GM12891 (cell line): ENCODE results near the gene FREY1.

ENCODE experiments used
- DNase-seq: peaks from one replicate; pipeline ENCODE4 v3.0.0; 2011; ENCODE audit warnings: low spot score; ENCODE audit not compliant: insufficient read length
- FAIRE-seq: peaks from 2 replicates; lab custom pipeline; 2011; peaks lifted over from hg19 to GRCh38; lab: Jason Lieb, UNC
- PAX5 ChIP-seq: IDR thresholded peaks from 2 replicates; pipeline ENCODE4 v1.6.1; 2011; ENCODE audit warnings: low read length, moderate library complexity, mild to moderate bottlenecking; ENCODE audit not compliant: insufficient read depth, severe bottlenecking
- POLR2A ChIP-seq: IDR thresholded peaks from 2 replicates; pipeline ENCODE4 v1.6.1; 2011; ENCODE audit warnings: low read depth, low read length, control low read depth
- POLR2AphosphoS5 ChIP-seq: IDR thresholded peaks from 2 replicates; pipeline ENCODE4 v1.6.1; 2011; ENCODE audit warnings: low read depth, low read length, control low read depth
- POU2F2 ChIP-seq: IDR thresholded peaks from 2 replicates; pipeline ENCODE4 v1.6.1; 2011; ENCODE audit warnings: low read depth, mild to moderate bottlenecking, control low read depth, low read length, moderate library complexity
- SPI1 ChIP-seq: IDR thresholded peaks from 2 replicates; pipeline ENCODE4 v1.6.1; 2011; ENCODE audit warnings: low read depth, low read length, control low read depth
- TAF1 ChIP-seq: IDR thresholded peaks from 2 replicates; pipeline ENCODE4 v1.6.1; 2011; ENCODE audit warnings: low read depth, low read length, control low read depth

FREY1 gene

GRCh38 chr11:45857961-45858474 lies 49.1 kb downstream of the FREY1 start:
- FAIRE-seq (no peak), DNase-seq (no peak)
- TF ChIP-seq POLR2A = no peak
- TF ChIP-seq POLR2AphosphoS5 = no peak
- no peak for TF ChIP-seq SPI1
- no peak for TF ChIP-seq POU2F2
- no peak for TF ChIP-seq TAF1
- TF ChIP-seq PAX5 = no peak
